Ovary (tissue), 9 donors: ENCODE measurements around the gene SULT4A1. TPM values are rescaled to one million over a fixed set of nuclear protein-coding genes. Genes with fewer than 3 reads are reported as not detected.

ENCODE experiments used
- DNase-seq, 5 donors: peaks; one replicate each; pipeline ENCODE4 v3.0.0-alpha.2; 2019 to 2020
- H3K27ac ChIP-seq, 2 donors: fragments of 200-600 bp; one replicate each; pipeline versions ENCODE4 v1.5.1 to v1.8.0; 2019 to 2022
- H3K27me3 ChIP-seq: fragments of 200-600 bp; one replicate; pipeline ENCODE4 v1.8.0; 2022
- H3K36me3 ChIP-seq: fragments of 200-600 bp; sonication (generic); one replicate; pipeline ENCODE4 v1.5.1; 2019
- H3K4me1 ChIP-seq: one replicate; pipeline ENCODE4 v1.8.1; 2013; ENCODE audit warnings: mild to moderate bottlenecking, moderate library complexity; ENCODE audit not compliant: insufficient read depth
- H3K4me3 ChIP-seq: fragments of 200-600 bp; sonication (generic); one replicate; pipeline ENCODE4 v1.5.1; 2017
- H3K9me3 ChIP-seq, 2 donors: fragments of 200-600 bp in 1 of 2; sonication (generic) in 1 of 2; one replicate each; pipeline versions ENCODE4 v1.5.1 to v1.8.1; 2013 to 2019; ENCODE audit warnings: mild to moderate bottlenecking in 1 of 2, moderate library complexity in 1 of 2
- EP300 ChIP-seq: sonication (generic); formaldehyde crosslinking; IDR thresholded peaks from one replicate; pipeline ENCODE4 v1.6.1; 2017; ENCODE audit warnings: antibody characterized with exemption
- POLR2A ChIP-seq: fragments of 450-650 bp; IDR thresholded peaks from one replicate; pipeline ENCODE4 v1.6.1; 2017; ENCODE audit warnings: antibody characterized with exemption, mild to moderate bottlenecking, moderate library complexity
- WGBS, 3 donors: extraction: QIAGEN DNeasy Blood & Tissue Kit in 1 of 3; methylation state at CpG; one replicate each; pipeline versions ENCODE4 v1.1.5 to v1.1.7; 2013 to 2017; 5-methylcytosine and 5-hydroxymethylcytosine counted together
- intact Hi-C, 4 donors: fragments of 100-400 bp; cut with DNase I; formaldehyde crosslinking; loops; one replicate each; pipeline versions ENCODE4 v1.11.0 to v1.15.1; 2022 to 2023
- polyA plus RNA-seq, 2 donors: library from polyadenylated mRNA; stranded (reverse); fragments of 200-250 nt in 1 of 2; fragments of 350-450 nt in 1 of 2; fragmentation: Illumina TruSeq in 1 of 2; extraction: RNeasy Lipid Tissue Mini Kit (QIAGEN cat#74804) in 1 of 2; gene quantifications; one replicate each; pipeline ENCODE4 v1.2.3, GENCODE V29; 2013 to 2014
- total RNA-seq, 7 donors: library from RNA; depleted of rRNA in 2 of 7; stranded (reverse); fragments of >200 nt in 2 of 7; fragmentation: NEBNext Ultra II Directional in 3 of 7; extraction: Animal tissue kit (Norgen Biotek cat#: 25700) in 3 of 7; gene quantifications; one replicate each; pipeline versions ENCODE4 v1.1.0 to v1.2.4, GENCODE V29; 2016 to 2023
- TF ChIP-seq, protein P1 (sequence below), 3 donors: fragments of 450-650 bp in 2 of 3; fragments of 200-600 bp in 1 of 3; IDR thresholded peaks; one replicate each; pipeline versions ENCODE4 v1.5.1 to v1.8.0; 2016 to 2022; ENCODE audit warnings: antibody characterized with exemption in 3 of 3, mild to moderate bottlenecking in 1 of 3
- donor health status: DM: no; HTN: no; CAD: no; lungs with moderate emphysema.
- donor health status: DM: no; HTN: no; CAD: no.
- donor health status: Bipolar disorder and iron deficiency.
- donor health status: DM: yes; HTN: yes; CAD: no.
- donor health status: DM: no; HTN: no; CAD: no.
- donor health status: DM: yes; HTN: yes; CAD: no.

SULT4A1 gene
- total and polyA plus RNA-seq, 9 donors: 0.36 to 3.5 (median 1.8) TPM

GRCh38 chr22:43889201-43889859 is 27.0 kb upstream of the SULT4A1 start:
- Histone ChIP-seq H3K9me3 (no peaks in the 10 kb centered on the region), H3K36me3 (no peaks in the 10 kb centered on the region), H3K4me3 (no peak overlapping the region), H3K27me3 (no peaks in the 10 kb centered on the region), H3K4me1 (no peaks in the 10 kb centered on the region), H3K27ac (no peak overlapping the region)
- DNase-seq: peak in 1 of 5 donors; percentile 24
- WGBS, 3 donors: 57 to 62% (median 59%) methylated on average over 16 of the region's 16 CpGs
- no peak for TF ChIP-seq EP300
- TF ChIP-seq, protein P1, sequence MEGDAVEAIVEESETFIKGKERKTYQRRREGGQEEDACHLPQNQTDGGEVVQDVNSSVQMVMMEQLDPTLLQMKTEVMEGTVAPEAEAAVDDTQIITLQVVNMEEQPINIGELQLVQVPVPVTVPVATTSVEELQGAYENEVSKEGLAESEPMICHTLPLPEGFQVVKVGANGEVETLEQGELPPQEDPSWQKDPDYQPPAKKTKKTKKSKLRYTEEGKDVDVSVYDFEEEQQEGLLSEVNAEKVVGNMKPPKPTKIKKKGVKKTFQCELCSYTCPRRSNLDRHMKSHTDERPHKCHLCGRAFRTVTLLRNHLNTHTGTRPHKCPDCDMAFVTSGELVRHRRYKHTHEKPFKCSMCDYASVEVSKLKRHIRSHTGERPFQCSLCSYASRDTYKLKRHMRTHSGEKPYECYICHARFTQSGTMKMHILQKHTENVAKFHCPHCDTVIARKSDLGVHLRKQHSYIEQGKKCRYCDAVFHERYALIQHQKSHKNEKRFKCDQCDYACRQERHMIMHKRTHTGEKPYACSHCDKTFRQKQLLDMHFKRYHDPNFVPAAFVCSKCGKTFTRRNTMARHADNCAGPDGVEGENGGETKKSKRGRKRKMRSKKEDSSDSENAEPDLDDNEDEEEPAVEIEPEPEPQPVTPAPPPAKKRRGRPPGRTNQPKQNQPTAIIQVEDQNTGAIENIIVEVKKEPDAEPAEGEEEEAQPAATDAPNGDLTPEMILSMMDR (IDR thresholded peaks at IDR 0.05): no peak
- intact Hi-C loops: loop anchor here in 3 of 4 donors (5.0 to 10.0 kb wide), 3 partner anchors 495 to 665 kb away; no protein-coding TSS in a partner anchor

DNA sequence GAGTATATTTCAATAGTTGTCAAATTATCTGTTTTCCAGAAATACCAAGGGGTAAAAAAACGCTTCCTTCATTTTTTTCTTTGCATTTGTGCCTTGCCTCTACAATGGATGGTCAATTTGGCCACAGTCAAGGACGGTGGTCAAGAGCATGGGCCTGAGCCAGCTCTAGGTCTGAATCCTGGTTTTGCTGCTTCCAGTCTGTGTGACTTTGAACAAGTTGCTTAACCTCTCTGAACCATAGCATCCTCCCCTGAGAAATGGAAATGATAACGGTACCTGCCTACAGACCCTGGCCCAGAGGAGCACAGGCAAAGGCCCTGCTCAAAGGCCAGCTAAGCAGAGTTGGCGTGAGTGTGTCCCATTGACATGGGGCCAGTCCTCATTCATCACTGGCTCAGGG is 26.4 kb upstream of the SULT4A1 start:
- no peaks in the 10 kb centered on the region for H3K9me3 ChIP-seq
- no peak overlapping the region for H3K4me3 ChIP-seq
- no peaks in the 10 kb centered on the region for H3K36me3 ChIP-seq
- H3K27me3 ChIP-seq: no peaks in the 10 kb centered on the region
- WGBS, 3 donors: 59 to 75% (median 73%) methylated on average over 4 of the region's 4 CpGs
- no peaks in the 10 kb centered on the region for H3K4me1 ChIP-seq
- H3K27ac ChIP-seq: no peak overlapping the region
- DNase-seq: peak in 1 of 5 donors; percentile 17
- TF ChIP-seq POLR2A: no peak
- no peak for TF ChIP-seq EP300
- TF ChIP-seq, protein P1 (IDR thresholded peaks at IDR 0.05): no peak
- intact Hi-C loops: loop anchor here in 3 of 4 donors (5.0 to 10.0 kb wide), 3 partner anchors 494 to 664 kb away; no protein-coding TSS in a partner anchor

- 69 to 78% (median 70%) methylated on average over 4 of the region's 4 CpGs for WGBS, 3 donors
- no peaks in the 10 kb centered on the region for H3K36me3 ChIP-seq
- no peaks in the 10 kb centered on the region for H3K27me3 ChIP-seq
- peak in 1 of 5 donors; percentile 9 for DNase-seq
- TF ChIP-seq, protein P1 (IDR thresholded peaks at IDR 0.05): no peak
- TF ChIP-seq POLR2A (no peak), EP300 (no peak)
- no peaks in the 10 kb centered on the region for H3K9me3 ChIP-seq
- no peak overlapping the region for H3K4me3 ChIP-seq
- H3K27ac ChIP-seq: no peak overlapping the region
- intact Hi-C loops: loop anchor here in 3 of 4 donors (5.0 to 10.0 kb wide), 3 partner anchors 493 to 663 kb away; no protein-coding TSS in a partner anchor
- H3K4me1 ChIP-seq: no peaks in the 10 kb centered on the region
These were observed 25.1 kb upstream of the SULT4A1 start for GRCh38 chr22:43887391-43887790.

DNA sequence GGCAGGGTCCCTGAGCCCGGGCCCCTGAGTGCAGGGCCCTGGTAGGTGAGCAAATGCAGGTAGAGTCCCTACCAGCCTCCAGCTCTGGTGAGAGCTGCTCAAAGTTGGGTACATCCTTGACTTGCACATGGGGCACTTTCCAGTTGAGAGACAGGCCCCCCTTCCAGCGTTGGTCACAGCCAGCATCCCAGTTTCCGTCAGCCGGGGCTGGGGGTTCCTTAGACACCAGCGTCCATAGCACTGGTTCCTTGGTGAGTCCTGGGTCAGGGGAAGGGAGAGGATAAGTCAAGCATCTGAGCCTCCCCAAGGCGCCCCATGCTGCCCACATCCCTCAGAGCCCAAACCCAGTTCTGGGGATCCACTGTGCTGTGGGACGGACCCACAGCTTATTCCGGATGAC is 23.9 kb upstream of the SULT4A1 start:
- WGBS, 3 donors: 64 to 68% (median 66%) methylated on average over 7 to 8 of the region's 8 CpGs
- Histone ChIP-seq H3K27ac (no peak overlapping the region), H3K36me3 (no peaks in the 10 kb centered on the region), H3K4me1 (no peaks in the 10 kb centered on the region), H3K9me3 (no peaks in the 10 kb centered on the region), H3K4me3 (no peak overlapping the region), H3K27me3 (no peaks in the 10 kb centered on the region)
- DNase-seq: peak in 1 of 5 donors; percentile 21
- intact Hi-C loops: loop anchor here in 3 of 4 donors (5.0 to 10.0 kb wide), 3 partner anchors 491 to 661 kb away; no protein-coding TSS in a partner anchor
- TF ChIP-seq EP300 (no peak), POLR2A (no peak)
- TF ChIP-seq, protein P1 (IDR thresholded peaks at IDR 0.05): no peak
